NCI-H146 treated with DMSO at 0.1 percent for 48 hours (cell line): ENCODE measurements around the gene RCOR2.
"Not testable (repeated sequence)": the region's sequence is repeated elsewhere in the genome, so short reads cannot be mapped to it uniquely, and the experiment has no call there.

Experiments used
- DNase-seq: peaks from one replicate; lab custom pipeline; 2025; ENCODE audit not compliant: unreplicated experiment; lab: John Stamatoyannopoulos, UW

Gene RCOR2

DNA sequence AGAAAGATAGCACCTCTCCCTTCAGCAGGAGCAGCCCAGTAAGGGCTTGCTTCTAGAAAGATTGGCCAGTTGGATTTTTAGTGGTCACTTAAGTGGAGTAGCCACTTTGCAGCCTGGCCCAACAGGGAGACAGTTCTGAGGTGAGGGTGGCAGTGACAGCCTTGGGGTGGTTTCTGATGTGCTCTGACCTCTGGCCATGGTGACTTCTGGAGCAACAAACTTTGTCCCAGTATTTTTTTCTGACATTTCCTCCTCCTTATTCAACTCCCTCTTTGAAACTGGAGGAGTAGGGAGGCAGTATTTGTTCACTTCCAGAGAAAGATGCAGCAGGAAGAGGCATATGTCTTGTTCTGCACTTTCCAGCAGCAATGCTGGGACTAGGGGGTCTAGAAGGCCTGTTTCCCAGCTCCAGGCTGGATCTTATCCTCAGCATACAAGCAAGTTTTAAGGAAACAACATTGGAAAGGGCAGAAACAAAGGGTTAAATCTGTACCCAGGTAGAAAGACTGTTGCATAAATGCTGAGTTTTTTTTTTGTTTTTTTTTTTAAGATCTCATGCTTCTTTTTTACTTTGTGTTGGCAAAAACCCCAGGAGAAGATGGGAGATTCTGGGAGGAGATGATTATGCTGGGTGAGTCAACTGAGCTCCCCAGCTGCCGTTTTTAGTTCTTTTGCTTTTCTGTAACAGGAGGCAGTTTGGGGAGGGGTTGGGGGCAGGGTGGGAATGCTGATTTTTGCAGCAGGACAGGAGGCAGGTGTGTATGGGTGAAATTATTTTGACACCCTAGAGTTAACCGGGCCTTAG is 37.2 kb downstream of the RCOR2 start:
- DNase-seq, result no peak

- DNase-seq, result no peak
Observed at GRCh38 chr11:63877658-63878241, 39.2 kb downstream of the RCOR2 start.

DNA sequence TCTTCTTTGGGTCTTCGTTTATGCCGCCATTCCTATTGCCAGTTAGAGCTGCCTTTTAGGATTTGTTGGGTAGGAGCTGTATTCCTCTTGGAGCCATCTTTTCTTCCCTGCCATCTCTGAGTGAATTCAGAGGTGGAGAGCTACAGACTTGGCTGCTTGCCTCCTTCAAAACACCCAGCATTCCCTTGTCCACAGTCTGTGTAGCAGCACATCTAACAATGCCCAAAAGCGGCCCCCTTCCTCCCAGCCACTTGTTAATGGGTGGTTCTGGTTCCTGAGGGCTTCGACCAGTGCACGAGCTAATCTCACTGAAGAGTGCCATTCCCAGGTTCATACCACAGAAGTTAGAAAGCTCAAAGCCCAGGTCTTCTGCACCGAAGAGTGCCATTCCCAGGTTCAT is 40.3 kb downstream of the RCOR2 start:
- DNase-seq, result no peak

DNA sequence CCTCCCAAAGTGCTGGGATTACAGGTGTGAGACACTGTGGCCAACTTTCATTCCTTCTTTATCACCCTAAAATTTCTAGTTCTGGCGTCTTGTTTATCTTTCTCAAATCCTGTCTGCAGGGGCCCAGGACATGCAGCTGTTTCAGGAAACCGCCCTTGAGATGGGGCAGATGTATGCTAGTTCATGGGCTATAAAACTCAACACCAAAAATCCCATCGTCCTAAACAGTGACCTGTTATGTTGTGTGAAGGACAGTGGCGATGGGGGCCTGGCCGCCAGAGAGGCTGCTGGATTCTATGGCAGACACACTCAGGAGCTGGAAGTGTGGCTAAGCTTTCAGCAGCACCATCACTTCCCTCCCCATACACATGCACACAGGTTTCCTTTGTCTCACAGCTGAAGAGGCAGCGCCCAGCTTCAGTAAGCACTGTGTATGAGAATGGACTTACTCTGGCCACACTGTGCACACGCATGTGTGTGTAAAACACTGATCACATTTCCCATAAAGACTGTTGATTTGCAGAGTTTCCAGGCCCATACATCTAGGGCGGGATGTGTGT is 41.4 kb downstream of the RCOR2 start:
- DNase-seq, result no peak

- DNase-seq, result no peak
Observed at GRCh38 chr11:63874511-63874910, 42.5 kb downstream of the RCOR2 start.

GRCh38 chr11:63873311-63873710 is 43.7 kb downstream of the RCOR2 start:
- no peak for DNase-seq

- DNase-seq, result no peak
Observed at GRCh38 chr11:63872800-63873197, 44.2 kb downstream of the RCOR2 start.

DNA sequence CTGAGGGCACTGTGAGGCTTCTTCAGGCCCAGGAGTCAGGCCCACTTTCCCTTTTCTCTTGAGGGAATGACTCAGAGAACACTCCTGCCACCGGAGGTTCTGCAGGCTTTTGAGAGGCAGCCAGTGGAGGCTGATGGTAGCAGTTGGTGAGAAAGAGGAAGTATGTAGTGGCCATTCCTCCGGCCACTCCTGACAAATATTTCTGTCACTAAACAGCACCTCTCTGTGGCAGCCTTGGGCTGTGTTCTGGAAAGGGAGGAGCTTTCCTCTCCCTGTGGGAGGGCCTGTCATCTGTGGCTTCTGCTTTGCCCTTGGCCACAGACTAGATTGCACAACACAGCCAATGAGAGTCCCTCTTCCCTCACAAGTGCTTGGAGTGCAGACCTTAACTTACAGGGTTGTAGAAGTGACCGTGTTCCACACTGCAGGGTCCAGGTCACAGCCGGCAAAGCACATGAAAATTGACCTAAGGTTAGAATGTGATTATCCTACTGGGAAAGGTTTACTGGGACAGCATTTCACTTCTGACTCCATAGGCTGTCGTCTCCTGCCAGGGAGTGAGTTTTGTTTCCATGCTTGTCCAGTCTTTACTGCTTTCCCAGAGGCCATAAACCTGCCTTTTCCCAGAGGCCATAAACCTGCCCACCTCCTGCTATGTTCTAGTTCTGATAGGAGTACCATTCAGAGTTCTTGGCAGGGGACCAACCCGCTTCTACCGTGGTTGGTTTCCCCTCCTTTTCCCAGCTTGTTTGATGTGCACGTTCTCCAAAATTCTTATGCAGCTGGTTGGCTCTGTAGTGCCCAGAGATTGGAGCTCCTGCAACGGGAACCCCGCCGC is 44.8 kb downstream of the RCOR2 start:
- DNase-seq, result peak; percentile 2

DNA sequence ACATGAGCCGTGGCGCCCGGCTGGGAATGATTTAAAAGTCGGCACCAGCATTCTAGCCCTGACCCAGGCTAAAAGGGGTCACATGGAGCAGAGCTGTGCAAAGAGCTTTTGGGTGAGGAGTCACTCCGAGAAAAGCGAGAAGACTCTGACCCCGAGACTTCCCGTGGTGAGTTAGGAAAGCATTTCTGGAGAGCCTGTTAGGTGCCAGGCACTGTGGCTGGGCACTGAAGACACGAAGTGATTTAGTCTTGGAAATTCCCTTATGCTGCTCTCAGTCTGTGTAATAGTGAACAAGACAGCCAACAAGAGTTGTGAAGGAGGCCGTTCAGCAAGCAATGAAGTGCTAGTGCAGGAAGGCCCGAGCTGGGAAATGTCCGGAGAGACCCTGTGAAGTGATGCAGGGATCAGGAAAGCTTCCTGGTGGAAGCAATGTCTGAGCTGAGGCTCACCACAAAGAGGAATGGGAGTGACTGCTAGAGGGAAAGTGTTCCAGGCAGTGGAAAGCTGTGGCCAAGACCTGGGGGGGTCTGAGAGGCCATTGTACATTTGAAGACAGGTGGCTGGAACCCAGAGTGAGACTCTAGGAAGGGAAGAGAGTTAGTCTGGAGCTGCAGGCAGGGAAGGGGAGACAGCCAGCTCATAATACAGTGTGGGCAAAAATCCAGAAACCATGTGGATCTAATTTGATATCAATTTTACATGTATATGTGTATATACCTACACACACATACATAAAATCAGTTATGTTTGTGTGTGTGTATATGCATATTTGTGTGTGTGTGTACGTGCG is 46.4 kb downstream of the RCOR2 start:
- no peak for DNase-seq

- no peak for DNase-seq
Observed at GRCh38 chr11:63869683-63870082, 47.3 kb downstream of the RCOR2 start.

DNA sequence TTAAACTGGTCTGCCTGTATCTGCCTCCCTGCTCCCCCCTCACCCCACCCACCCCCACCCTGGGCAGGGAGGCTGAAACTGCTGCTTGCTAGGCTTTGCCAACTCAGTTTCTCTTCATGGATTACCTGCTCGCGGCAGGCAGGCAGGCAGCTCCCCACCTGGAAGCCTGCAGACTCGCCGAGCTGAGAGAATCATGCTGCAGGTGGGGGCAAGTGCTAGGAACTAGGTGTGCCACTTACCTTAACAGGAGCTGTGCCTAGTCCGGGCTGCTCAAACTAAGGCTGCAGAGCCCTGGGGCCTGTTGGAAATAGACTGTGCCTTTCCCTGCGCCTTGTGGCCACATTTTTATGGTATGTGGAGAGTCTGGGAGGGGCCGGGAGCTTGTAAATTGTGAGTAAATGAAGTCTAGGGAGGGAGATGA is 47.8 kb downstream of the RCOR2 start:
- DNase-seq, result no peak

- DNase-seq, result no peak
Observed at GRCh38 chr11:63868399-63869064, 48.4 kb downstream of the RCOR2 start.

DNA sequence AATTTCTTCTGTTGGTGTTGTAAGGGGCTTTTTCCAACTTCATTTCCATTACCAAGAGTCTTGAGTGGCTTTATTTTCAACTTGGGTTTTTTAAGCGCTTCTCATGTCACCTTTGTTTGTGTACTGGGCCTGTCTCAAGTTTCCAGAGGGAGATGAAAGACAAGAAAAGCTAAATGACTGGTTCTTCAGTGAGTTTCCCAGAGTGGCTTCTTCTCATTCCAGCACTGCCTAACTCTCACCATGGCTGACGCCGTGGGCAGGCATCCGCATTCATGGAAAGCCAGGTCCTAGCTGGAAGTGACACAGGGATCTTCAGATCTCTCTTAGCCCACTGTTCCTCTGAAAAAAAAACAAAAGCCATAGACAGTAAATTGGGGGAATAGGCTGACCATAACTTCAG is 49.5 kb downstream of the RCOR2 start:
- DNase-seq, result no peak

DNA sequence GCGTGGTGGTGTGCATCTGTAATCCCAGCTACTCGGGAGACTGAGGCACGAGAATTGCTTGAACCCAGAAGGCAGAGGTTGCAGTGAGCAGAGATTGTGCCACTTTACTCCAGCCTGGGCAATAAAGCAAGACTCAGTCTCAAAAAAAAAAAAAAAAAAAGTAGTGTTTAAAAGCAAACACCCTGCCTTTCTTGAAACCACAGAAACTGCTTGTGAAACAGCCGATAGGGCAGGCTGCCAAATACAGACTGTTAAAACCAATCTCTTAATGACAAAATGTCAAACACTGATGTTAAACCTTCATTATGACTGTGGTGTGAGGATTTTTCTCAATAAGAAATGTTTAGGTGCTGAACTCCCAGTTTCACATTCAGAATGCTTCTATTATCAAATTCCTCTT is 50.8 kb downstream of the RCOR2 start:
- DNase-seq, result no peak

DNA sequence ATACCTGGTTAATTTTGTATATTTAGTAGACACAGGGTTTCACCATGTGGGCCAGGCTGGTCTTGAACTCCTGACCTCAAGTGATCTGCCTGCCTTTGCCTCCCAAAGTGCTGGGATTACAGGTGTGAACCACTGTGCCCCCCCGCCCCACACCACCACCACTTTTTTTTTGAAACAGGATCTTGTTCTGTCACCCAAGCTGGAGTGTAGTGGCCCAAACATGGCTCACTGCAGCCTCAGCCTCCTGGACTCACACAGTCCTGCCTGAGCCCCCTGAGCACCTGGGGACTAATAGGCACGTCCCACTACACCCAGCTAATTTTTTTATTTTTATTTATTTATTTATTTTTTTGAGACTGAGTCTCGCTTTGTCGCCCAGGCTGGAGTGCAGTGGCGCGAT is 53.3 kb downstream of the RCOR2 start:
- not testable (repeated sequence) for DNase-seq

DNA sequence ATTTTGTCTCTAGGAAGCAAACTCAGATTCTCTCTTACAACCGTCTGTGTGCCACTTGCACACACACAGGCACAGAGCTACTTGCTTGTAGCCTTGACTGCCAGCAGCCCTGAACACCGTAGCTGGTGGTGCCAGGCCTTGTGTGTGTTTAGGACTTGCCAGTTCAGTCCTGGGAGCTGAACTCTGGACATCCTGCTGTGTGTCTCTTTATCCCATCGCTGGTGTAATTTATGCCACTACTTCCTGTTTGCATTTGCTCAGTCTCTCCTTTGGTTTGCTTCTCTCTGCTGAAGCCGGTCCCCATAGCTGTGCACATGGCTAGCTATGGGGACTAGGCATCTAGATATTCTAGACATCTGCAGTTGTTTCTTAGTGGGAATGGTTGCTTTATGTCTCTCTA is 54.0 kb downstream of the RCOR2 start:
- peak; percentile 56 for DNase-seq
